C4-2B (cell line): ENCODE measurements around the gene IBSP.

Experiments
- CTCF ChIP-seq: fragments of 450-650 bp; conservative IDR thresholded peaks from 2 replicates; pipeline ENCODE4 v1.5.1; 2017; ENCODE audit warnings: mild to moderate bottlenecking
- ZFX ChIP-seq: fragments of 450-650 bp; IDR thresholded peaks from 2 replicates; pipeline ENCODE4 v1.6.1; 2017

GRCh38 chr4:87849612-87850011, 50.3 kb downstream of the IBSP start:
- TF ChIP-seq CTCF: no peak
- no peak for TF ChIP-seq ZFX
